ENCODE measurements around the gene IGHMBP2.

Gene IGHMBP2

GRCh38 chr11:68929135-68929534 is 25.4 kb downstream of the IGHMBP2 start:
- Histone ChIP-seq H3K9me2 (replicated peaks; ENCODE audit: control insufficient read depth, low read length) (no peaks in the 10 kb centered on the region), H3K4me2 (ENCODE audit: low read length) (no peak overlapping the region), H3K27me3 (ENCODE audit: control insufficient read depth, low read length) (no peaks in the 10 kb centered on the region), H3K4me3 (ENCODE audit: low read length) (no peak overlapping the region), H4K20me1 (ENCODE audit: control insufficient read depth, insufficient read depth, low read depth, low read length) (no peaks in the 10 kb centered on the region), H3K9me3 (ENCODE audit: control insufficient read depth, insufficient read depth, low read length) (peaks cover 17% of the 10 kb centered on the region; the same call in 1 of the 2 replicates), H3K36me3 (ENCODE audit: control insufficient read depth, low read length) (peaks cover 63% of the 10 kb centered on the region), H3K4me1 (ENCODE audit: control insufficient read depth, low read length) (peaks cover 13% of the 10 kb centered on the region), H3F3A (ENCODE audit: control insufficient read depth, insufficient read depth) (no peaks in the 10 kb centered on the region), H3K27ac (ENCODE audit: low read depth, low read length) (no peak overlapping the region), H3K79me2 (ENCODE audit: control insufficient read depth, low read length) (no peaks in the 10 kb centered on the region)
- TF ChIP-seq EZH2phosphoT487 (IDR thresholded peaks at IDR 0.05; ENCODE audit: borderline replicate concordance, low read length): no peak
- TF ChIP-seq, protein P1, sequence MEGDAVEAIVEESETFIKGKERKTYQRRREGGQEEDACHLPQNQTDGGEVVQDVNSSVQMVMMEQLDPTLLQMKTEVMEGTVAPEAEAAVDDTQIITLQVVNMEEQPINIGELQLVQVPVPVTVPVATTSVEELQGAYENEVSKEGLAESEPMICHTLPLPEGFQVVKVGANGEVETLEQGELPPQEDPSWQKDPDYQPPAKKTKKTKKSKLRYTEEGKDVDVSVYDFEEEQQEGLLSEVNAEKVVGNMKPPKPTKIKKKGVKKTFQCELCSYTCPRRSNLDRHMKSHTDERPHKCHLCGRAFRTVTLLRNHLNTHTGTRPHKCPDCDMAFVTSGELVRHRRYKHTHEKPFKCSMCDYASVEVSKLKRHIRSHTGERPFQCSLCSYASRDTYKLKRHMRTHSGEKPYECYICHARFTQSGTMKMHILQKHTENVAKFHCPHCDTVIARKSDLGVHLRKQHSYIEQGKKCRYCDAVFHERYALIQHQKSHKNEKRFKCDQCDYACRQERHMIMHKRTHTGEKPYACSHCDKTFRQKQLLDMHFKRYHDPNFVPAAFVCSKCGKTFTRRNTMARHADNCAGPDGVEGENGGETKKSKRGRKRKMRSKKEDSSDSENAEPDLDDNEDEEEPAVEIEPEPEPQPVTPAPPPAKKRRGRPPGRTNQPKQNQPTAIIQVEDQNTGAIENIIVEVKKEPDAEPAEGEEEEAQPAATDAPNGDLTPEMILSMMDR (IDR thresholded peaks at IDR 0.05; ENCODE audit: low read depth, low read length, poor library complexity, severe bottlenecking): no peak

GRCh38 chr11:68929706-68930570 is 26.2 kb downstream of the IGHMBP2 start:
- peaks cover 11% of the 10 kb centered on the region; the same call in 1 of the 2 replicates for H3K9me3 ChIP-seq (ENCODE audit: control insufficient read depth, insufficient read depth, low read length)
- H3K9me2 ChIP-seq (replicated peaks; ENCODE audit: control insufficient read depth, low read length): no peaks in the 10 kb centered on the region
- H3K4me1 ChIP-seq (ENCODE audit: control insufficient read depth, low read length): peaks cover 13% of the 10 kb centered on the region
- no peaks in the 10 kb centered on the region for H4K20me1 ChIP-seq (ENCODE audit: control insufficient read depth, insufficient read depth, low read depth, low read length)
- H3F3A ChIP-seq (ENCODE audit: control insufficient read depth, insufficient read depth): no peaks in the 10 kb centered on the region
- peaks cover 59% of the 10 kb centered on the region for H3K36me3 ChIP-seq (ENCODE audit: control insufficient read depth, low read length)
- H3K4me3 ChIP-seq (ENCODE audit: low read length): no peak overlapping the region
- H3K79me2 ChIP-seq (ENCODE audit: control insufficient read depth, low read length): no peaks in the 10 kb centered on the region
- H3K27ac ChIP-seq (ENCODE audit: low read depth, low read length): no peak overlapping the region
- H3K4me2 ChIP-seq (ENCODE audit: low read length): no peak overlapping the region
- H3K27me3 ChIP-seq (ENCODE audit: control insufficient read depth, low read length): no peaks in the 10 kb centered on the region
- TF ChIP-seq, protein P1 (IDR thresholded peaks at IDR 0.05; ENCODE audit: low read depth, low read length, poor library complexity, severe bottlenecking): no peak
- no peak for TF ChIP-seq EZH2phosphoT487 (IDR thresholded peaks at IDR 0.05; ENCODE audit: borderline replicate concordance, low read length)

GRCh38 chr11:68930991-68931855 is 27.5 kb downstream of the IGHMBP2 start:
- H3K79me2 ChIP-seq (ENCODE audit: control insufficient read depth, low read length): no peaks in the 10 kb centered on the region
- H3K27ac ChIP-seq (ENCODE audit: low read depth, low read length): no peak overlapping the region
- H3K4me2 ChIP-seq (ENCODE audit: low read length): no peak overlapping the region
- no peaks in the 10 kb centered on the region for H3F3A ChIP-seq (ENCODE audit: control insufficient read depth, insufficient read depth)
- H3K36me3 ChIP-seq (ENCODE audit: control insufficient read depth, low read length): peaks cover 48% of the 10 kb centered on the region
- H3K27me3 ChIP-seq (ENCODE audit: control insufficient read depth, low read length): no peaks in the 10 kb centered on the region
- no peak for TF ChIP-seq EZH2phosphoT487 (IDR thresholded peaks at IDR 0.05; ENCODE audit: borderline replicate concordance, low read length)
- TF ChIP-seq, protein P1 (IDR thresholded peaks at IDR 0.05; ENCODE audit: low read depth, low read length, poor library complexity, severe bottlenecking): no peak
- H3K4me3 ChIP-seq (ENCODE audit: low read length): no peak overlapping the region
- H3K4me1 ChIP-seq (ENCODE audit: control insufficient read depth, low read length): peaks cover 13% of the 10 kb centered on the region
- H3K9me2 ChIP-seq (replicated peaks; ENCODE audit: control insufficient read depth, low read length): no peaks in the 10 kb centered on the region
- no peaks in the 10 kb centered on the region for H4K20me1 ChIP-seq (ENCODE audit: control insufficient read depth, insufficient read depth, low read depth, low read length)
- peaks cover 2% of the 10 kb centered on the region; the same call in 1 of the 2 replicates for H3K9me3 ChIP-seq (ENCODE audit: control insufficient read depth, insufficient read depth, low read length)
